ENCODE measurements around the gene GLIPR2. TPM values are rescaled to one million over a fixed set of nuclear protein-coding genes. Genes with fewer than 3 reads are reported as not detected.

Gene GLIPR2, protein sequence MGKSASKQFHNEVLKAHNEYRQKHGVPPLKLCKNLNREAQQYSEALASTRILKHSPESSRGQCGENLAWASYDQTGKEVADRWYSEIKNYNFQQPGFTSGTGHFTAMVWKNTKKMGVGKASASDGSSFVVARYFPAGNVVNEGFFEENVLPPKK
- 19.1 and 30.0 TPM in 2 replicates for total RNA-seq

DNA sequence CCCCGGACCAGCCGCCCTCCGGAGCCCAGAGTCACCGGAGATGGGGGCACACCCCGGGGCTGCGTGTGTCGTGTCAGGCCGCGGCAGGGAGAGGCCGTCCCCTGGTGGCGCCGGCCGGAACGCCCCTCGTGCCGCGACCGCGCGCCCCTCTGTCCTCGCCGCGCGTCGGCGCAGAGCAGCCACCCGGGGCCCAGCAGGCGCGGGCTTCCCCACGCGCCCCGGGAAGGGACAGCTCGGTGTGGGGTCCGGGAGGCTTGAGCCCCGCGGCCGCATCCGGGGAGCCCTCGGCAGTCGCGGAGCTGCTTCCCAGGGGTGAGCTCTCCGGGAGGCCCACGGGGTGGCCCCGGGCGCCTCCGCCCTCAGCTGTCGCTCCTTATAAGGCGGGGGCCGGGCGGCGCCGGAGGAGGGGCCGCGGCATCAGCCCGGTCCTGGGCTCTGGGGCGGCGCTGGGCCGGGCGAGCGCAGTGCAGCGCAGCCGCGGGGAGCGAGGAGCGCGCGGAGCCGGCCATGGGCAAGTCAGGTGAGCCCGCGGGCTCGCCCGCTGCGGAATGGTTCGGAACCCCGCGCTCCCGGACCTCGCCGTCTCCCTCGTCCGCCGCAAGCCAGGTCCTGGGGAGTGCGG, at the start of gene GLIPR2:
TSS of gene GLIPR2 (plus strand) at position 462 of the 622 bp plus-strand sequence. CDS start at position 508, 46 bp downstream.

DNA sequence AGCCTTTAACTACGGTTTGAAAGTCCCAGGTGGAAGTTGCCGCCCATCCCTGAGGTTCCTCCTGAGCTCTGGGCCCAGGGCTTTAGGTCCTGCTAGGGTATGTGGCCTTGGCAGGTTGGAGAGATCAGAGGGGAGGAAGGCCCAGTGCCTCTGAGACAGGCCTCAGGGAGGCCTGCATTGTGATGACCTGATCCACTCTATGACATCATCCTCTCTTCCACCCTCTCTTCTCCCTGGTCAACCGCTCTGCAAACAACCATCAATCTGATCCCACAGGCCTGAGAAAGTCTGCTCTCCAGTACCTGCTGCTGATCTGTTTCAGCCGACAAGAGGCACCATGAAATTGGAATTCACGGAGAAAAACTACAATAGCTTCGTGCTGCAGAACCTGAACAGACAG, 32.6 kb downstream of the GLIPR2 start, which contains the start of gene CCIN:
TSS of gene CCIN (plus strand) at position 223 of the 400 bp plus-strand sequence. CDS start at position 338, 115 bp downstream.

DNA sequence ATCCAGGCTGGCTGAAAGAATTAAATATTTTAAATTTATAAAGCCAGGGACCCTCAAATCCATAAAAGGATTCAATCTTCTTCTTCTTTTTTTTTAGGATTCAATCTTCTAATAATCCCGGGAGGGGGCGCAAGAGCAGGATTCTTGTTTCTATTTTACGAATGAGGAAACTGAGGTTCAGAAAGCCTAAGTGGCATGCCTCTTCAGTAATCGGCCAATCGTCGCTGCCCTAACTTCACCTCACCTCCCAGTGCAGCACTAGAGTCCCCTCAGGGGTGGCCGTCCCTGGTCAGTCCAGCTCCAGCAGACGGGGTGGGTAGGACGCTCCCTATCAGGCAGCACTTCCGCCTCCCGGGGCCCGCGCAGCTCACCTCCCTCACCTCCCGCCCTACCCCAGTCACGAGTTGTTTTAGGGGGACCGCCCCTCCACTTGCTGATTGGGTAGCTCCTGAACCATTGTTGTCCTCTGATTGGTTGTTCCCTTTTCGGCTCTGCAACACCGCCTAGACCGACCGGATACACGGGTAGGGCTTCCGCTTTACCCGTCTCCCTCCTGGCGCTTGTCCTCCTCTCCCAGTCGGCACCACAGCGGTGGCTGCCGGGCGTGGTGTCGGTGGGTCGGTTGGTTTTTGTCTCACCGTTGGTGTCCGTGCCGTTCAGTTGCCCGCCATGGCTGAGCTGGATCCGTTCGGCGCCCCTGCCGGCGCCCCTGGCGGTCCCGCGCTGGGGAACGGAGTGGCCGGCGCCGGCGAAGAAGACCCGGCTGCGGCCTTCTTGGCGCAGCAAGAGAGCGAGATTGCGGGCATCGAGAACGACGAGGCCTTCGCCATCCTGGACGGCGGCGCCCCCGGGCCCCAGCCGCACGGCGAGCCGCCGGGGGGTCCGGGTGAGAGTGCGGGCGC, 54.1 kb downstream of the GLIPR2 start, which contains the start of gene CLTA:
TSS of gene CLTA (plus strand) at position 534 of the 902 bp plus-strand sequence. CDS start at position 670, 136 bp downstream.

Other genes with a start within 250 kb of the GLIPR2 start
- not detected in 2 replicates for gene HRCT1, start 230.5 kb upstream of the GLIPR2 start, total RNA-seq
- gene SPAAR, start 227.2 kb upstream of the GLIPR2 start, total RNA-seq, result not detected in 2 replicates
- gene OR2S2, start 178.6 kb upstream of the GLIPR2 start, total RNA-seq, result 0.32 TPM in 1 of 2 replicates, not detected in the other
- 142 and 147 TPM in 2 replicates for gene RECK, start 99.8 kb upstream of the GLIPR2 start, total RNA-seq
- 0.81 and 0.97 TPM in 2 replicates for gene CCIN, start 32.7 kb downstream of the GLIPR2 start, total RNA-seq
- gene CLTA, start 54.2 kb downstream of the GLIPR2 start, total RNA-seq, result 131 and 163 TPM in 2 replicates
- gene GNE, start 121.7 kb downstream of the GLIPR2 start, total RNA-seq, result 32.7 and 37.5 TPM in 2 replicates